GM23248 (cell line): ENCODE results near the gene TRIM26. TPM values are rescaled to one million over a fixed set of nuclear protein-coding genes. Genes with fewer than 3 reads are reported as not detected.

ENCODE experiments used
- DNase-seq: peaks from one replicate; pipeline ENCODE4 v3.0.0-alpha.2; 2015
- H2AFZ ChIP-seq: fragments of 200-600 bp; sonication (generic); 2 replicates; pipeline ENCODE4 v1.6.1; 2016; ENCODE audit warnings: antibody characterized with exemption
- H3F3A ChIP-seq: fragments of 200-600 bp; sonication (generic); 2 replicates; pipeline ENCODE4 v1.6.1; 2016; ENCODE audit warnings: mild to moderate bottlenecking, antibody characterized with exemption, mixed run types; ENCODE audit not compliant: insufficient read depth
- H3K27ac ChIP-seq: fragments of 200-600 bp; sonication (generic); 2 replicates; pipeline ENCODE4 v1.5.1; 2016; ENCODE audit warnings: mild to moderate bottlenecking
- H3K27me3 ChIP-seq: fragments of 200-600 bp; sonication (generic); replicated peaks from 2 replicates; pipeline ENCODE4 v1.6.1; 2016; ENCODE audit warnings: mild to moderate bottlenecking; ENCODE audit not compliant: insufficient read depth
- H3K36me3 ChIP-seq: fragments of 200-600 bp; sonication (generic); 2 replicates; pipeline ENCODE4 v1.6.1; 2016; ENCODE audit warnings: low read depth, mild to moderate bottlenecking
- H3K4me1 ChIP-seq: fragments of 200-600 bp; sonication (generic); 2 replicates; pipeline ENCODE4 v1.6.1; 2016; ENCODE audit warnings: mild to moderate bottlenecking; ENCODE audit not compliant: insufficient read depth
- H3K4me2 ChIP-seq: fragments of 200-600 bp; sonication (generic); one replicate; pipeline ENCODE4 v1.6.1; 2016; ENCODE audit warnings: mild to moderate bottlenecking; ENCODE audit not compliant: unreplicated experiment
- H3K4me3 ChIP-seq: fragments of 200-600 bp; sonication (generic); 2 replicates; pipeline ENCODE4 v1.5.1; 2016; ENCODE audit warnings: mild to moderate bottlenecking
- H3K79me2 ChIP-seq: fragments of 200-600 bp; sonication (generic); 2 replicates; pipeline ENCODE4 v1.6.1; 2016; ENCODE audit warnings: mild to moderate bottlenecking; ENCODE audit not compliant: insufficient read depth
- H3K9ac ChIP-seq: fragments of 200-600 bp; sonication (generic); 2 replicates; pipeline ENCODE4 v1.6.1; 2016; ENCODE audit warnings: mild to moderate bottlenecking
- H3K9me2 ChIP-seq: fragments of 200-600 bp; sonication (generic); 2 replicates; pipeline ENCODE4 v1.6.1; 2016; ENCODE audit warnings: mixed run types, mild to moderate bottlenecking, moderate library complexity; ENCODE audit not compliant: insufficient read depth
- H3K9me3 ChIP-seq: fragments of 200-600 bp; sonication (generic); one replicate; pipeline ENCODE4 v1.6.1; 2017; ENCODE audit warnings: low read depth
- H4K20me1 ChIP-seq: fragments of 200-600 bp; sonication (generic); 2 replicates; pipeline ENCODE4 v1.6.0; 2016; ENCODE audit not compliant: insufficient read depth
- EZH2 ChIP-seq: fragments of 200-600 bp; sonication (generic); IDR thresholded peaks from 2 replicates; pipeline ENCODE4 v1.6.1; 2018; ENCODE audit warnings: antibody characterized with exemption, mild to moderate bottlenecking; ENCODE audit not compliant: insufficient read depth, poor library complexity, severe bottlenecking
- EZH2phosphoT487 ChIP-seq: fragments of 200-600 bp; sonication (generic); IDR thresholded peaks from 2 replicates; pipeline ENCODE4 v1.6.1; 2018; ENCODE audit warnings: antibody characterized with exemption, moderate library complexity, mild to moderate bottlenecking, low read depth; ENCODE audit not compliant: insufficient read depth
- WGBS, 2 experiments: methylation state at CpG; one replicate each; pipeline ENCODE4 v1.1.6; 2015 to 2017; ENCODE audit warnings: low lambda C conversion rate in 2 of 2, low coverage in 1 of 2; ENCODE audit errors: missing lambda C conversion rate in 2 of 2; 5-methylcytosine and 5-hydroxymethylcytosine counted together
- in situ Hi-C: fragments of 300-500 bp; cut with MboI; formaldehyde crosslinking; loops from 2 replicates; pipeline ENCODE4 v1.15.0; 2020
- polyA plus RNA-seq: library from polyadenylated mRNA; unstranded; fragments of >200 nt; fragmentation: Nextera tagmentation; extraction: Ambion mirVana; gene quantifications from 2 replicates; pipeline ENCODE4 v1.2.1, GENCODE V29; 2016
- total RNA-seq: library from RNA; depleted of rRNA; stranded (reverse); fragments of >200 nt; shearing (Covaris generic); gene quantifications from 2 replicates; pipeline ENCODE4 v1.2.3, GENCODE V29; 2014

Gene TRIM26
- total and polyA plus RNA-seq, 2 experiments from 2014 or later: 22.9 to 30.7 TPM

- H3K9me2 ChIP-seq: no peaks in the 10 kb centered on the region
- no peak overlapping the region for H3K27ac ChIP-seq
- no peak overlapping the region for H3K4me2 ChIP-seq
- TF ChIP-seq EZH2: no peak
- no peak for TF ChIP-seq EZH2phosphoT487
- H3K4me3 ChIP-seq: no peak overlapping the region
- no peak overlapping the region for H2AFZ ChIP-seq
- no peaks in the 10 kb centered on the region for H3F3A ChIP-seq
- no peak for DNase-seq
- H3K36me3 ChIP-seq: peaks cover 24% of the 10 kb centered on the region; the same call in 1 of the 2 replicates
- 96 to 97% methylated on average over 28 to 34 of the region's 34 CpGs for WGBS, 2 experiments
- peaks cover 37% of the 10 kb centered on the region for H3K79me2 ChIP-seq
- H3K9me3 ChIP-seq: no peaks in the 10 kb centered on the region
- no peak overlapping the region for H3K9ac ChIP-seq
- H3K4me1 ChIP-seq: no peaks in the 10 kb centered on the region
- in situ Hi-C loops: no loop called here
- H4K20me1 ChIP-seq: no peaks in the 10 kb centered on the region
- no peaks in the 10 kb centered on the region for H3K27me3 ChIP-seq
These were observed 14.8 kb downstream of the TRIM26 start for GRCh38 chr6:30198166-30199084.

- no peaks in the 10 kb centered on the region for H3K9me3 ChIP-seq
- no peaks in the 10 kb centered on the region for H3K4me1 ChIP-seq
- H3K36me3 ChIP-seq: peaks cover 24% of the 10 kb centered on the region; the same call in 1 of the 2 replicates
- no peak for TF ChIP-seq EZH2
- TF ChIP-seq EZH2phosphoT487: no peak
- no peaks in the 10 kb centered on the region for H3F3A ChIP-seq
- H3K4me2 ChIP-seq: no peak overlapping the region
- H2AFZ ChIP-seq: no peak overlapping the region
- 89 to 95% methylated on average over 11 to 12 of the region's 12 CpGs for WGBS, 2 experiments
- DNase-seq: no peak
- H3K27me3 ChIP-seq: no peaks in the 10 kb centered on the region
- in situ Hi-C loops: no loop called here
- peaks cover 17% of the 10 kb centered on the region for H3K79me2 ChIP-seq
- H3K9me2 ChIP-seq: no peaks in the 10 kb centered on the region
- H3K27ac ChIP-seq: no peak overlapping the region
- H3K9ac ChIP-seq: no peak overlapping the region
- no peak overlapping the region for H3K4me3 ChIP-seq
- no peaks in the 10 kb centered on the region for H4K20me1 ChIP-seq
These were observed 16.8 kb downstream of the TRIM26 start for GRCh38 chr6:30196376-30196775.

- Histone ChIP-seq H3K27me3 (no peaks in the 10 kb centered on the region), H3K9me3 (no peaks in the 10 kb centered on the region), H3K9ac (no peak overlapping the region), H3K36me3 (peaks cover 24% of the 10 kb centered on the region; the same call in 1 of the 2 replicates), H4K20me1 (no peaks in the 10 kb centered on the region), H3K4me3 (no peak overlapping the region), H3K27ac (no peak overlapping the region), H3F3A (no peaks in the 10 kb centered on the region), H3K79me2 (peaks cover 12% of the 10 kb centered on the region), H2AFZ (no peak overlapping the region), H3K9me2 (no peaks in the 10 kb centered on the region), H3K4me1 (no peaks in the 10 kb centered on the region), H3K4me2 (no peak overlapping the region)
- in situ Hi-C loops: no loop called here
- 100% methylated on average over 1 of the region's 1 CpG; no CpG with 5 or more reads in 1 of the 2 experiments for WGBS, 2 experiments
- no peak for TF ChIP-seq EZH2
- TF ChIP-seq EZH2phosphoT487: no peak
- DNase-seq: no peak
These were observed 17.3 kb downstream of the TRIM26 start for GRCh38 chr6:30195951-30196350.

DNA sequence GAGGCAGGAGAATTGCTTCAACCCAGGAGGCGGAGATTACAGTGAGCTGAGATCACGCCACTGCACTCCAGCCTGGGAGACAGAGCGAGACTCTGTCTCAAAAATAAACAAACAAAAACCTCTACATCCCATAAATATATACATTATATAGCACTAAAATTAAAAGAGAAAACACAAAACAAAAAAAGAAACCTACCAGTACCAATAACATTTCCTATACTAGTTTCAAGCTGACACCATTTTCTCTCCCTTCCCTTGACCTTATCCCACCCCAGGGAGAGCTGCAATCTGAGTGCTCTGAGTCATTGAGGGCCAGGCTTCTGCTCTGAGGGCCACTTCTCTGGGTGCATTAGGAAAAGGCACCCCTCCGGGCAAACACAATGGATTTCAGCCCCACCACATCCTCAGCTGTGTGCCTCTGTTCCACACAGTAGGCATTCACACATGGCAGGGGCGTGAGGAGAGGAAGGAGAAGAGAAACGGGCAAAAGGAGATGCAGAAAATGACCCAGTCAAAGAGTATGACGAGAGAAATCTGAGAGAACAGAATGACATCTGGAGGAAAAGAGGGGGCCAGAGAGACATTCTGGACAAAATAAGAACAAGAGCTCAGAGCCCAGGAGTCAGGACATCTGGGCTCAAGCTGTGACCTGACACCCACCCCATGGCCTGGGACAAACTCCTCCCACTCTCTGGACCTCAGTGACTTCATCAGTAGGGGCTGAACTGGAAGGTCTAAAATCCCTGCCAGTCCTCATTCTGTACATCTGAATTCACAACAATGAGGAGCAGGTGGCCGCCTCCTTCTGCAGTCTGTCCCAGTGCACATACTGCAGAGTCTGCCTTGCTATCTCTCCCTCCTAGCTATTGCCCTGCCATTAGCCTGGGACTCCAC, 18.2 kb downstream of the TRIM26 start:
- Histone ChIP-seq H3K4me1 (no peaks in the 10 kb centered on the region), H2AFZ (no peak overlapping the region), H3K79me2 (peaks cover 3% of the 10 kb centered on the region; the same call in 1 of the 2 replicates), H3F3A (no peaks in the 10 kb centered on the region), H3K4me3 (no peak overlapping the region), H3K27me3 (no peaks in the 10 kb centered on the region), H3K9me3 (no peaks in the 10 kb centered on the region), H3K4me2 (no peak overlapping the region), H3K36me3 (peaks cover 16% of the 10 kb centered on the region; the same call in 1 of the 2 replicates), H4K20me1 (no peaks in the 10 kb centered on the region), H3K27ac (no peak overlapping the region), H3K9me2 (no peaks in the 10 kb centered on the region), H3K9ac (no peak overlapping the region)
- in situ Hi-C loops: no loop called here
- TF ChIP-seq EZH2phosphoT487 (no peak), EZH2 (no peak)
- WGBS, 2 experiments: 73 to 74% methylated on average over 8 of the region's 8 CpGs
- DNase-seq: no peak
